Mucosa of rectum (tissue), 2 donors: ENCODE measurements around the gene MACF1.
"Not testable (repeated sequence)": the region's sequence is repeated elsewhere in the genome, so short reads cannot be mapped to it uniquely, and the experiment has no call there.

Experiments
- H3K27ac ChIP-seq, 2 donors: one replicate each; pipeline ENCODE4 v1.7.0; 2013; ENCODE audit warnings: inconsistent platforms in 2 of 2, low read depth in 2 of 2, low read length in 2 of 2
- H3K27me3 ChIP-seq, 2 donors: one replicate each; pipeline ENCODE4 v1.7.0; 2013; ENCODE audit warnings: low read length in 2 of 2; ENCODE audit not compliant: control insufficient read depth in 2 of 2, insufficient read depth in 2 of 2
- H3K36me3 ChIP-seq, 2 donors: one replicate each; pipeline ENCODE4 v1.7.0; 2013; ENCODE audit warnings: low read length in 2 of 2; ENCODE audit not compliant: control insufficient read depth in 2 of 2, insufficient read depth in 2 of 2
- H3K4me1 ChIP-seq, 2 donors: one replicate each; pipeline ENCODE4 v1.7.0; 2013; ENCODE audit warnings: low read length in 2 of 2, mild to moderate bottlenecking in 1 of 2; ENCODE audit not compliant: control insufficient read depth in 2 of 2, insufficient read depth in 2 of 2
- H3K4me3 ChIP-seq, 2 donors: one replicate each; pipeline ENCODE4 v1.7.0; 2013; ENCODE audit warnings: low read length in 2 of 2
- H3K9ac ChIP-seq, 2 donors: one replicate each; pipeline ENCODE4 v1.7.0; 2013; ENCODE audit warnings: low read length in 2 of 2, low read depth in 1 of 2, mild to moderate bottlenecking in 1 of 2
- H3K9me3 ChIP-seq, 2 donors: one replicate each; pipeline ENCODE4 v1.7.0; 2013; ENCODE audit warnings: low read length in 2 of 2; ENCODE audit not compliant: control insufficient read depth in 2 of 2
- donor health status: healthy.
- donor health status: Normal muscosa, but diverticular disease.

MACF1 gene, protein sequence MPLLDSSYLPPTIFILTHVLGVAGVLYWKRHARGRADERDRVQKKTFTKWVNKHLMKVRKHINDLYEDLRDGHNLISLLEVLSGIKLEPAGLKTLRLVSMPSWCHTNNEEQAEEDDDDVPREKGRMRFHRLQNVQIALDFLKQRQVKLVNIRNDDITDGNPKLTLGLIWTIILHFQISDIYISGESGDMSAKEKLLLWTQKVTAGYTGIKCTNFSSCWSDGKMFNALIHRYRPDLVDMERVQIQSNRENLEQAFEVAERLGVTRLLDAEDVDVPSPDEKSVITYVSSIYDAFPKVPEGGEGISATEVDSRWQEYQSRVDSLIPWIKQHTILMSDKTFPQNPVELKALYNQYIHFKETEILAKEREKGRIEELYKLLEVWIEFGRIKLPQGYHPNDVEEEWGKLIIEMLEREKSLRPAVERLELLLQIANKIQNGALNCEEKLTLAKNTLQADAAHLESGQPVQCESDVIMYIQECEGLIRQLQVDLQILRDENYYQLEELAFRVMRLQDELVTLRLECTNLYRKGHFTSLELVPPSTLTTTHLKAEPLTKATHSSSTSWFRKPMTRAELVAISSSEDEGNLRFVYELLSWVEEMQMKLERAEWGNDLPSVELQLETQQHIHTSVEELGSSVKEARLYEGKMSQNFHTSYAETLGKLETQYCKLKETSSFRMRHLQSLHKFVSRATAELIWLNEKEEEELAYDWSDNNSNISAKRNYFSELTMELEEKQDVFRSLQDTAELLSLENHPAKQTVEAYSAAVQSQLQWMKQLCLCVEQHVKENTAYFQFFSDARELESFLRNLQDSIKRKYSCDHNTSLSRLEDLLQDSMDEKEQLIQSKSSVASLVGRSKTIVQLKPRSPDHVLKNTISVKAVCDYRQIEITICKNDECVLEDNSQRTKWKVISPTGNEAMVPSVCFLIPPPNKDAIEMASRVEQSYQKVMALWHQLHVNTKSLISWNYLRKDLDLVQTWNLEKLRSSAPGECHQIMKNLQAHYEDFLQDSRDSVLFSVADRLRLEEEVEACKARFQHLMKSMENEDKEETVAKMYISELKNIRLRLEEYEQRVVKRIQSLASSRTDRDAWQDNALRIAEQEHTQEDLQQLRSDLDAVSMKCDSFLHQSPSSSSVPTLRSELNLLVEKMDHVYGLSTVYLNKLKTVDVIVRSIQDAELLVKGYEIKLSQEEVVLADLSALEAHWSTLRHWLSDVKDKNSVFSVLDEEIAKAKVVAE (N-terminal part only)

DNA sequence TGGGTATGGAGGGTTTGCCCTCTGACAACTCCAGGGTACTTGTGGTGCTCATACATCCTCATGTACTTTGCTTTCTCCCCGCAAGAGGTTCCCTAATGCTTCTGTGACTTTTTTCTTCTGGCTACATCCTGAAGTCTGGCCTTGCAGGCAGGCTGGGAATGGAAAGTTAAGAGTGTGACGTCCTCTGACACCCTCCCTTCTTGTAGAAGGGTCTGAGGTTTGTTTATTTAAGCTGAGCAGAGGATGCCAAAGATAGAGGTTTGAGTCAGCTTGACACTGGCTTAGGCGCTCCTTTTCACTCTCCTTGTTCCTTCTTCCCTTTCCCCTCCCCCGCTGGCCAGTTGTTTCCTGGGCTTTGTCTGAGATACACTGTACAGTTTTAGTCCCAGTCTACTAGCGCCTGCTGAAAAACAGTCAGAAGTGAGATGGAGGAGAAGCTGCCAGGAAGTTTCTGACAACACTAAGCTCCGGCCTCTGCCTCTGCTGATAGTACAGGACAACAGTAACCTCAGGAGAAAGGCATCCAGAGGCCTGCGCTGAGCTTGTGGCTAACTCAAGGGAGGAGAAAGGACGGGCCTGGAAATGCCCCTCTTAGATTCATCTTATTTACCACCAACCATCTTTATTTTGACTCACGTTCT lies at the start of gene MACF1:
MACF1 (plus strand) TSS at position 255 of the 641 bp plus-strand sequence; CDS start at position 583, 328 bp downstream.
- peak within 1 kb of the TSS; percentile 42 to 56 for H3K9ac ChIP-seq
- H3K27me3 ChIP-seq, result no peaks in the 10 kb centered on the region
- H3K27ac ChIP-seq, result peak within 1 kb of the TSS; percentile 79 to 88
- H3K36me3 ChIP-seq, result no peaks in the 10 kb centered on the region
- peaks cover 0 to 8% of the 10 kb centered on the region in 2 donors for H3K4me1 ChIP-seq
- no peaks in the 10 kb centered on the region for H3K9me3 ChIP-seq
- peak within 1 kb of the TSS; percentile 12 to 73 for H3K4me3 ChIP-seq

DNA sequence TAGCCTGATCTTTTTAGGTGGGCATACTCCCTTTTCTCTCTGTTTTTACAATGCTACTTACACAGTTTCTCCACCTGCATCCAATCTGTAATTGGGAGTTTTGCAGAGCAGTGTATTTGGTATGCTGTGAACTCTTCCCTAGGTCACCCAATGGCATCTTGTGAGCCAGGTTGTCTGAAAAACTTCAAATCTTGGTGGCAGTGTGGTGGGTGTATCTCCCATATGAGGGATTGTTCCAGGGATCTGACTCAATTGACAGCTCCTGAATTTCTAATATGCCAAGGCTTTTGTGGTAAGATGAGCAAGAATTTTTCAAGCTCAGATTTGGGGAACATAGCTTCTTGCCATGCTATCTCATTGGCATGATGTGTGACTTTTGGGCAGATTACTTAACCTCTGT lies 47.2 kb upstream of the MACF1 start:
- Histone ChIP-seq H3K27ac (no peak overlapping the region), H3K9ac (no peak overlapping the region), H3K4me3 (no peak overlapping the region), H3K36me3 (no peaks in the 10 kb centered on the region), H3K27me3 (no peaks in the 10 kb centered on the region), H3K4me1 (peaks cover 21 to 37% of the 10 kb centered on the region in 2 donors), H3K9me3 (no peaks in the 10 kb centered on the region)

DNA sequence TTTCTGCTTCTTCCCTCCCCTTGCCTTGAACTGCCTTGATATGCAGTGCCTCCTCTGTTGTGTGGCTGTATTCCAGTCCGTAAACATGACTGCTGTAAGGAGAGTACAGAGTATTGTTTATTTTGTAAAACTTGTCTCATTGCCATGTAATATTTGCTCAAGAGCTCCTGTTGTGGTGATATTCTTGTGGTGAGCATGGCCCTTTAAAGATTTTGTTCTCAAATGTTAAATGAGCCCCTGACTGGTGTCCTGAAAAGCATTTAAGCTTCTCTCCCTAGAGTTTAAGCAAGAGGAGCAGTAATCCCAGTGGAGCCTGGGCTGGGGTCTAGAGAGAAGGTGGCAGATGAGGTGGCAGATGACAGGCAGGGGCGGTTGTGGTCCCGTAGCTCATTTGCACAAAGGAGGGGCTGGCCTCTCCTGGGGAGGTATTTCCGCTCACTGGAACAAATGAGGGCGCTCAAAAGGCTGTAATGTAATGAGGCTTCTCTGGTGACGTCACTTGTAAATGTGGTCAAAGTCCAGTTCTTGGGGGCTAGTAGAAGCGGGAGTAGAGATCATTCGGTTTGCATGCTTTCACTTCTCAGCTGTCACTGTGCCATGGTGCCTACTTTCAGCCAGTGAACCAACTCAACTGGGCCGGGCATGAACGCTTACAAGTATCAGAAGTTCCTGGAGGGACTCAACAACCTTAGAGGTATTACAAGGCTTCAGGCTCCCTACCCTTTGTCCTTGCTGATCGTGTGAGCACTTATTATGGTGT lies 46.0 kb upstream of the MACF1 start:
- Histone ChIP-seq H3K27ac (peak overlapping the region; percentile 86 to 96), H3K9me3 (no peaks in the 10 kb centered on the region), H3K27me3 (no peaks in the 10 kb centered on the region), H3K4me1 (peaks cover 21 to 37% of the 10 kb centered on the region in 2 donors), H3K36me3 (no peaks in the 10 kb centered on the region), H3K9ac (peak overlapping the region; percentile 20 to 74), H3K4me3 (peak overlapping the region; percentile 62 to 64)

DNA sequence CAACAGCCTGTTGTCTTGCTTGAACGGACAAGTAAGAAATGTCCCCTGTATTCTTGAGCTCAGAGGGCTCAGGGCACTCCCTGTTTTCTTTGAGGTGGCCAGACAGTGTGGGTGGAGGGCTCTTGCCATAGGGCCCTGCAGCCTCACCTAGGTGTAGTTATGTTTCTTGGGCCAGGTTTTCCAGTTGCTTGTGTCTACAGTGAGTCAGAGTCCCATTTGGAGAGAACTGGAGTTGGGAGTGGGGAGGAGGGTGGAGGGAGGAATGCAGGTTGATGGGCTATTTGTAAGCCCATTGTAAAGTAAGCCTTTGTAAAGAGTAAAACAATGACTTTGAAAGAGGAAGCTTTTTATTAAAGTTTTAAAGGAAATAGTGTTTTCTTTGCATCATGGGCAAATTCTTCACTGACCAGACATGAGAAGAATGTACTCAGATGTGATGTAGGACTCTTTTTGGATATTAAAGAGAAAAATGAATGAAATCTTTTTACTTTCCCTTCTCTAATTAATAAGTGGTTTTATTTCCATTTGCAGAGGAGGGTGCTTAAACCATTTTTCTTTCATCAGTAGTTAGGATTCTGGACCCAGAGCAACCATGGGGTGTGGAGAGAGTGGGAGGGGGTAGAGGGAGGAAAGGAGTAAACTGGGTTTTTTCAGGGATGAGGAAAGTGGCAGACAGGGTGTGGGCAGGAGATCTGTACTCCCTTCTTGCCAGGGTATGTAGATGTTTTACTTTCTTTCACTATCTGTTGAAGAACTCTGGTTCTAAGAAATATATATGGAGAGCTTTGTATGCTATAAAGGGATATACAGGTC lies 45.1 kb upstream of the MACF1 start:
- peaks cover 21 to 38% of the 10 kb centered on the region in 2 donors for H3K4me1 ChIP-seq
- peak overlapping the region; percentile 86 to 96 for H3K27ac ChIP-seq
- H3K9ac ChIP-seq, result peak overlapping the region; percentile 20 to 74
- no peaks in the 10 kb centered on the region for H3K27me3 ChIP-seq
- peak overlapping the region; percentile 62 to 64 for H3K4me3 ChIP-seq
- H3K9me3 ChIP-seq, result no peaks in the 10 kb centered on the region
- H3K36me3 ChIP-seq, result no peaks in the 10 kb centered on the region

DNA sequence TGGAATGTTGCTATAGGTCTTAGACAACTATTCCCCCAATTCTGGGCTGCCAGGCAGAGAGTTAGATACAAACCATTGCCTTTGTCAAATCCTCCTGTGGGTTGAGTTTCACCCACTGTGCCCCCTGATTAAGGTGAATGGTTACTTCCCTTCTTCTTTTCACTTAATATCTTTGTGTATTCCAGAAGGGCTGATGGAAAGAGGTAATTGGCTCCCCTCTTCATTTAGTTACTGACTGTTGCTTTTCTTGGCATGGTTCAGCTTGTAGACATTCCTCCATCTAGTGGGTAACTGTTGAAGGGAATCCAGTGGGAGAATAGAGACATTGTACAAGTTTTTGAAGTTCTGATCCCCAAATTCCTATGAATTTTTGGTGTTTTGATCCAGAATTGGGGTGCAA lies 43.8 kb upstream of the MACF1 start:
- no peaks in the 10 kb centered on the region for H3K36me3 ChIP-seq
- H3K4me3 ChIP-seq, result no peak overlapping the region
- H3K9ac ChIP-seq, result no peak overlapping the region
- H3K9me3 ChIP-seq, result no peaks in the 10 kb centered on the region
- H3K4me1 ChIP-seq, result peaks cover 24 to 49% of the 10 kb centered on the region in 2 donors
- H3K27me3 ChIP-seq, result no peaks in the 10 kb centered on the region
- H3K27ac ChIP-seq, result no peak overlapping the region

DNA sequence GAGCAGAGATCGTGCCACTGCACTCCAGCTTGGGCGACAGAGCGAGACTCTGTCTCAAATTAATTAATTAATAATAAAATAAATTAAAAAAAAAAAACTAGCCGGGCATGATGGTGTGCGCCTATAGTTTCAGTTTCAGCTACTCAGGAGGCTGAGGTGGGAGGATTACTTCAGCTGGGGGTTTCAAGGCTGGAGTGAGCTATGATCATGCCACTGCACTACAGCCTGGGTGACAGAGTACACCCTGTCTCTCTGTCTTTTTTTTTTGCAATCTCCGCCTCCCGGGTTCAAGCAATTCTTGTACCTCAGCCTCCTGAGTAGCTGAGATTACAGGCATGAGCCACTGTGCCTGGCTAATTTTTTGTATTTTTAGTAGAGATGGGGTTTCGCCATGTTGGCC lies 42.7 kb upstream of the MACF1 start:
- H3K36me3 ChIP-seq, H3K9ac ChIP-seq, H3K9me3 ChIP-seq, H3K4me3 ChIP-seq, H3K27me3 ChIP-seq, H3K27ac ChIP-seq: not testable (repeated sequence)
- peaks cover 24 to 49% of the 10 kb centered on the region in 2 donors for H3K4me1 ChIP-seq

DNA sequence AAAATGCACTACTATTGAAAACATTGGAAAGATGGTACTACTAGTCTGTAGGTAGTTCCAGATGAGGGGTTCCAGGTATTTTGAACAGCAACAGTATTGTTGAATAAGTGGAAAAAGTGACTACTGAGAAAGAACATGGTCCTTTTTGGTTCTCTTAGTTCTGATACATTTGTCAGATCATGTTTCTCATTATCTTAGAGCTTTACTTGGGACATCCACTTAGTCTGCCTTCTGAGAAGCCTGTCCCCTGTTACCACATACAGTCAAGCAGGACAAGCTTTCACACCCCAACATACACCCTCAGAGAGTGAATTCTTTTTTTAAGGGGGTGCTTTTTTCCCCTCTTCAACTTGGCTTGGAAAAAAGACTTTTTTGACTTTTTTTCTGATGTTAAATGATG lies 41.0 kb upstream of the MACF1 start:
- Histone ChIP-seq H3K4me3 (no peak overlapping the region), H3K27me3 (no peaks in the 10 kb centered on the region), H3K9me3 (no peaks in the 10 kb centered on the region), H3K36me3 (no peaks in the 10 kb centered on the region), H3K4me1 (peaks cover 20 to 34% of the 10 kb centered on the region in 2 donors), H3K9ac (no peak overlapping the region), H3K27ac (no peak overlapping the region)

DNA sequence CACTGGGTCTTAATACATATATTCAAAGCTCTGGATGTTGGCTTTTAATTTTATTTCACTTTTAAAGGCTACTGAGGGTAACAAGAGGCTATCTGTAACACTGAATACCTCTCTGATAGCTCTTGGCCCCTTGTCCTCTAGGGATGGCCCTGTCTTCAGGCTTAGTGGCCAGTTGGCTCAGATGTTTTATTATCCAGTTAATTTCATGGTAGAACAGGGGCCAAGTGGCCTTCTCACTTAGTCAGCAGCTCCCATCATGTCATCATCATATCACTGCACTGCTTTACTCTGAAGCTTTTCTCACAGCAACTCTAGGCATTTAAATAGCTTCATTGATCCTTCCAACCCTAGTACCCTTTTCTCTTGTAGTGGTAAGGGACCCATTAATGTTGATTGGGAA lies 40.2 kb upstream of the MACF1 start:
- no peak overlapping the region for H3K27ac ChIP-seq
- H3K9me3 ChIP-seq, result no peaks in the 10 kb centered on the region
- no peak overlapping the region for H3K4me3 ChIP-seq
- no peaks in the 10 kb centered on the region for H3K27me3 ChIP-seq
- no peaks in the 10 kb centered on the region for H3K36me3 ChIP-seq
- H3K9ac ChIP-seq, result no peak overlapping the region
- peaks cover 14 to 28% of the 10 kb centered on the region in 2 donors for H3K4me1 ChIP-seq
